Neural cell (in vitro differentiated cells): ENCODE measurements around the gene PPFIBP2. TPM values are rescaled to one million over a fixed set of nuclear protein-coding genes. Genes with fewer than 3 reads are reported as not detected.

Experiments
- H2AFZ ChIP-seq: fragments of 200-600, 300-800 bp; sonication (generic), shearing (Covaris generic); 2 replicates; pipeline ENCODE4 v1.6.0; 2014; ENCODE audit warnings: low read depth, mild to moderate bottlenecking, antibody characterized with exemption, low read length, moderate library complexity
- H3F3A ChIP-seq: fragments of 200-600 bp; shearing (Covaris generic); 2 replicates; pipeline ENCODE4 v1.6.1; 2016; ENCODE audit warnings: mild to moderate bottlenecking, moderate library complexity, mixed read lengths, antibody characterized with exemption, low read length; ENCODE audit not compliant: insufficient read depth, poor library complexity, severe bottlenecking
- H3K27ac ChIP-seq: fragments of 200-600, 300-800 bp; sonication (generic), shearing (Covaris generic); 2 replicates; pipeline ENCODE4 v1.5.1; 2014; ENCODE audit warnings: mild to moderate bottlenecking, low read length, moderate library complexity
- H3K27me3 ChIP-seq: fragments of 300-800, 200-600 bp; sonication (generic), shearing (Covaris generic); 2 replicates; pipeline ENCODE4 v1.6.0; 2014; ENCODE audit warnings: mild to moderate bottlenecking, low read depth, low read length, moderate library complexity; ENCODE audit not compliant: insufficient read depth
- H3K36me3 ChIP-seq: fragments of 300-800, 200-600 bp; sonication (generic), shearing (Covaris generic); 2 replicates; pipeline ENCODE4 v1.5.1; 2014; ENCODE audit warnings: mild to moderate bottlenecking, antibody characterized with exemption, low read length, moderate library complexity; ENCODE audit not compliant: insufficient read depth
- H3K4me2 ChIP-seq: fragments of 300-800, 200-600 bp; sonication (generic), shearing (Covaris generic); 2 replicates; pipeline ENCODE4 v1.6.0; 2014; ENCODE audit warnings: mild to moderate bottlenecking, low read length
- H3K4me3 ChIP-seq: fragments of 300-800, 200-600 bp; sonication (generic), shearing (Covaris generic); 2 replicates; pipeline ENCODE4 v1.5.1; 2014; ENCODE audit warnings: mild to moderate bottlenecking, low read length, moderate library complexity
- H3K79me2 ChIP-seq: fragments of 200-600 bp; shearing (Covaris generic); replicated peaks from 2 replicates; pipeline ENCODE4 v1.6.0; 2014; ENCODE audit warnings: mild to moderate bottlenecking, low read length, moderate library complexity; ENCODE audit not compliant: insufficient read depth
- H3K9ac ChIP-seq: fragments of 300-800, 200-600 bp; sonication (generic), shearing (Covaris generic); 2 replicates; pipeline ENCODE4 v1.6.1; 2016; ENCODE audit warnings: mild to moderate bottlenecking, low read length, mixed read lengths
- H3K9me2 ChIP-seq: fragments of 200-600 bp; shearing (Covaris generic); 2 replicates; pipeline ENCODE4 v1.6.1; 2016; ENCODE audit warnings: mild to moderate bottlenecking, low read length, mixed read lengths; ENCODE audit not compliant: insufficient read depth
- H3K9me3 ChIP-seq: fragments of 200-600, 300-800 bp; sonication (generic), shearing (Covaris generic); 2 replicates; pipeline ENCODE4 v1.6.1; 2016; ENCODE audit warnings: mild to moderate bottlenecking, mixed run types, low read length, moderate library complexity, mixed read lengths
- H4K20me1 ChIP-seq: fragments of 200-600 bp; shearing (Covaris generic); 2 replicates; pipeline ENCODE4 v1.6.1; 2016; ENCODE audit warnings: mild to moderate bottlenecking, mixed run types; ENCODE audit not compliant: insufficient read depth
- EP300 ChIP-seq: fragments of 450-650 bp; conservative IDR thresholded peaks from 2 replicates; pipeline ENCODE4 v1.6.1; 2014; ENCODE audit warnings: antibody characterized with exemption, mild to moderate bottlenecking, moderate library complexity; ENCODE audit not compliant: poor library complexity, severe bottlenecking
- EZH2 ChIP-seq: fragments of 200-600, 300-800 bp; shearing (Covaris generic), sonication (generic); IDR thresholded peaks from 2 replicates; pipeline ENCODE4 v1.6.1; 2014; ENCODE audit warnings: antibody characterized with exemption, low read length, borderline replicate concordance, mild to moderate bottlenecking; ENCODE audit not compliant: insufficient read depth, poor library complexity, severe bottlenecking
- MXI1 ChIP-seq: fragments of 450-650 bp; conservative IDR thresholded peaks from 2 replicates; pipeline ENCODE4 v1.6.1; 2014; ENCODE audit warnings: antibody characterized with exemption, mild to moderate bottlenecking; ENCODE audit not compliant: poor library complexity, severe bottlenecking
- POLR2AphosphoS5 ChIP-seq: IDR thresholded peaks from 2 replicates; pipeline ENCODE4 v1.6.1; 2012
- RAD21 ChIP-seq: fragments of 450-650 bp; conservative IDR thresholded peaks from 2 replicates; pipeline ENCODE4 v1.6.1; 2014; ENCODE audit warnings: antibody characterized with exemption, mild to moderate bottlenecking, moderate library complexity
- SMC3 ChIP-seq: fragments of 450-650 bp; conservative IDR thresholded peaks from 2 replicates; pipeline ENCODE4 v1.6.1; 2014; ENCODE audit warnings: antibody characterized with exemption, mild to moderate bottlenecking, moderate library complexity; ENCODE audit not compliant: poor library complexity
- TAF1 ChIP-seq: IDR thresholded peaks from 2 replicates; pipeline ENCODE4 v1.6.1; 2012; ENCODE audit warnings: low read depth
- polyA plus RNA-seq: library from polyadenylated mRNA; depleted of rRNA; stranded (reverse); fragments of >200 nt; gene quantifications from 2 replicates; pipeline ENCODE4 v1.2.3, GENCODE V29; 2014
- TF ChIP-seq, protein P1 (sequence below): IDR thresholded peaks from 2 replicates; pipeline ENCODE4 v1.6.1; 2012; ENCODE audit warnings: borderline replicate concordance
- TF ChIP-seq, protein P2 (sequence below): fragments of 450-650 bp; IDR thresholded peaks from 2 replicates; pipeline ENCODE4 v1.5.1; 2014; ENCODE audit warnings: antibody characterized with exemption, mild to moderate bottlenecking, moderate library complexity; ENCODE audit not compliant: poor library complexity, severe bottlenecking

The PPFIBP2 gene
- polyA plus RNA-seq, 1 donor from 2014 or later: not detected

DNA sequence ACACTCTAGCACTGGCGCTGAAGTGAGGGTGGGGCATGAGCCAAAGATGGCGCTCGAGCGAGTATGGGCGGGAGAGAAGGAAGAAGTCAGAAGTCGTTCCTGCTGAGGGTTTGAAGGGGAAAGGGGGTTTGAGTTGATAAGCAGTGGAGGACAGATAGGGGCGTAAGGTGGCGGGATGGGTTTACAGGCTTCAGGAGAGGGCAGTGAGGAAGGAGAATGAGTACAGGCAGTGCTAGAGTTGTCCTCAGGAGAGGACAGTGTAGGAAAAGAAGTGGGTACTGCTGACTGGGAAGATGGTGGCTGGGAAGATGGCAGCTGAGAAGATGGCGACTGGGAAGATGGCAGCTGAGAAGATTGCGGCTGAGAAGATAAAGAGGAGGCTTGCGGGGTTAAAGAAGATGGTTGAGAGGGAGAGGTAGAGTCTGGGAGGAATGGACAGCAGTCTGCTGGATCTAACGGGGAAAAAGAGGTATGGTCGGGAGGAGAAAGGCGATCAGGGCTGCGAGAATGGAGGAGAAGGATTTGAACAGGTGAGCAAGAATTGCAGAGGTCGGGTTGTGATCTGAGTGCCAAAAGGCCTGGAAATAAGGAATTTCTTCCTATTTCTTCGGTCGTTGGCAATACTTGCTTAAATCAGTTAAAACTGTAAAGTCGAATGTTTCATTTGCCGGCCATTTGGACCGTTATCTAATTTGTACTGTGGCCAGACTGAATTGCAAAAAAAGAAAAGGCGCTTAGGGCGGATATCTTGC is 5.2 kb downstream of the PPFIBP2 start:
- Histone ChIP-seq H3K27ac (no peak overlapping the region), H3K9ac (no peak overlapping the region), H3F3A (no peaks in the 10 kb centered on the region), H4K20me1 (no peaks in the 10 kb centered on the region), H3K4me3 (no peak overlapping the region), H2AFZ (no peak overlapping the region), H3K9me2 (no peaks in the 10 kb centered on the region), H3K27me3 (peaks cover 23% of the 10 kb centered on the region), H3K79me2 (no peaks in the 10 kb centered on the region), H3K4me2 (no peak overlapping the region), H3K36me3 (no peaks in the 10 kb centered on the region), H3K9me3 (no peaks in the 10 kb centered on the region)
- TF ChIP-seq TAF1 (no peak), SMC3 (no peak), RAD21 (no peak), EZH2 (no peak)
- TF ChIP-seq, protein P1, sequence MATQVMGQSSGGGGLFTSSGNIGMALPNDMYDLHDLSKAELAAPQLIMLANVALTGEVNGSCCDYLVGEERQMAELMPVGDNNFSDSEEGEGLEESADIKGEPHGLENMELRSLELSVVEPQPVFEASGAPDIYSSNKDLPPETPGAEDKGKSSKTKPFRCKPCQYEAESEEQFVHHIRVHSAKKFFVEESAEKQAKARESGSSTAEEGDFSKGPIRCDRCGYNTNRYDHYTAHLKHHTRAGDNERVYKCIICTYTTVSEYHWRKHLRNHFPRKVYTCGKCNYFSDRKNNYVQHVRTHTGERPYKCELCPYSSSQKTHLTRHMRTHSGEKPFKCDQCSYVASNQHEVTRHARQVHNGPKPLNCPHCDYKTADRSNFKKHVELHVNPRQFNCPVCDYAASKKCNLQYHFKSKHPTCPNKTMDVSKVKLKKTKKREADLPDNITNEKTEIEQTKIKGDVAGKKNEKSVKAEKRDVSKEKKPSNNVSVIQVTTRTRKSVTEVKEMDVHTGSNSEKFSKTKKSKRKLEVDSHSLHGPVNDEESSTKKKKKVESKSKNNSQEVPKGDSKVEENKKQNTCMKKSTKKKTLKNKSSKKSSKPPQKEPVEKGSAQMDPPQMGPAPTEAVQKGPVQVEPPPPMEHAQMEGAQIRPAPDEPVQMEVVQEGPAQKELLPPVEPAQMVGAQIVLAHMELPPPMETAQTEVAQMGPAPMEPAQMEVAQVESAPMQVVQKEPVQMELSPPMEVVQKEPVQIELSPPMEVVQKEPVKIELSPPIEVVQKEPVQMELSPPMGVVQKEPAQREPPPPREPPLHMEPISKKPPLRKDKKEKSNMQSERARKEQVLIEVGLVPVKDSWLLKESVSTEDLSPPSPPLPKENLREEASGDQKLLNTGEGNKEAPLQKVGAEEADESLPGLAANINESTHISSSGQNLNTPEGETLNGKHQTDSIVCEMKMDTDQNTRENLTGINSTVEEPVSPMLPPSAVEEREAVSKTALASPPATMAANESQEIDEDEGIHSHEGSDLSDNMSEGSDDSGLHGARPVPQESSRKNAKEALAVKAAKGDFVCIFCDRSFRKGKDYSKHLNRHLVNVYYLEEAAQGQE: no peak
- TF ChIP-seq, protein P2, sequence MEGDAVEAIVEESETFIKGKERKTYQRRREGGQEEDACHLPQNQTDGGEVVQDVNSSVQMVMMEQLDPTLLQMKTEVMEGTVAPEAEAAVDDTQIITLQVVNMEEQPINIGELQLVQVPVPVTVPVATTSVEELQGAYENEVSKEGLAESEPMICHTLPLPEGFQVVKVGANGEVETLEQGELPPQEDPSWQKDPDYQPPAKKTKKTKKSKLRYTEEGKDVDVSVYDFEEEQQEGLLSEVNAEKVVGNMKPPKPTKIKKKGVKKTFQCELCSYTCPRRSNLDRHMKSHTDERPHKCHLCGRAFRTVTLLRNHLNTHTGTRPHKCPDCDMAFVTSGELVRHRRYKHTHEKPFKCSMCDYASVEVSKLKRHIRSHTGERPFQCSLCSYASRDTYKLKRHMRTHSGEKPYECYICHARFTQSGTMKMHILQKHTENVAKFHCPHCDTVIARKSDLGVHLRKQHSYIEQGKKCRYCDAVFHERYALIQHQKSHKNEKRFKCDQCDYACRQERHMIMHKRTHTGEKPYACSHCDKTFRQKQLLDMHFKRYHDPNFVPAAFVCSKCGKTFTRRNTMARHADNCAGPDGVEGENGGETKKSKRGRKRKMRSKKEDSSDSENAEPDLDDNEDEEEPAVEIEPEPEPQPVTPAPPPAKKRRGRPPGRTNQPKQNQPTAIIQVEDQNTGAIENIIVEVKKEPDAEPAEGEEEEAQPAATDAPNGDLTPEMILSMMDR: no peak

DNA sequence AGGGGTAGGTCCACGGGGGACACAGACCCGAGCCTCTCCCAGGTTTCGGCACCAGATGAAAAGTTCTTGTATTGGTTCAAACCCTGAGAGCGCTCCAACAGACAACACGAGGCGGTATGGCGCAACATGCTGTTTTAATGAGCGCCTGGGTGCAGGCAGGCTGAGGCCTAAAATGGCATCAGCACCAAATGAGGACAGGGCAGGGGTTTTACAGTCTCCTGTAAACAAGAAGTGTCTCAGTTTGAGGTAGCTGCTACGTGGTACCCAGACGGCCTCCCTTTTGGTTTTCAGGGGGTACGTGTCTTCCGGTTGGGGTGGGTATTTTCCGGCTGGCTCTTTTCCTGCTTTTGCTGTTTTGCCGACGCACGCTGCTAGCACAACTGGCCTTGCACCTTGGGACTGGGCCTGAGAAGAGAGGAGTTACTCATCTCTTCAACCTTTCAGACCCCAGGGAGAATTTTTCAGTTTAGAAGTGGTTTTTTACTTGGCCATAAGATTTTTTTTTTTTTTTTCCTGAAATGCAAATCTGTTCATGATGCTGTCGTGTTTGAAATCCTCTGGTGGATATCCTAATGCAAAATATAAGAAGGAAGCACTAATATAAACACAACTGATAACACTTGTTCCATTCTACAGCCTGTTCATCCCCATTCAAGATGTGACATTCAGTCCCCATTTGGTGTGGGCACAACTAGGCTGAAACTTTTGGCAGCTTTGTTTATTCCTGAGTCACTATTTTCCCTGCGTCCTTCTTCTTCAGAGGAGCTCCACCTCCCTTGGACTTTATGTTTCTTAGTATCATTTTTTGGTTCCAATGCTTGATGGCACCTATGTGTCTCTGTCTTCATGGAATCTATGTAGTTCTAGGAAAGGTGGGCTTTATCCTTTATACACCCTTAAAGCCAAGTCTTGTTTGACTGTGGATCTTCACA is 6.5 kb downstream of the PPFIBP2 start:
- H3K4me3 ChIP-seq: no peak overlapping the region
- H3K27ac ChIP-seq: no peak overlapping the region
- no peak overlapping the region for H3K4me2 ChIP-seq

More for the DNA sequence above, 6.5 kb downstream of the PPFIBP2 start:
- Histone ChIP-seq H3K79me2 (no peaks in the 10 kb centered on the region), H3K9me2 (no peaks in the 10 kb centered on the region), H2AFZ (no peak overlapping the region), H3K36me3 (no peaks in the 10 kb centered on the region), H4K20me1 (no peaks in the 10 kb centered on the region), H3F3A (no peaks in the 10 kb centered on the region), H3K9ac (no peak overlapping the region), H3K9me3 (no peaks in the 10 kb centered on the region), H3K27me3 (peaks cover 10% of the 10 kb centered on the region)
- TF ChIP-seq, protein P1: no peak
- TF ChIP-seq TAF1 (no peak), SMC3 (no peak), EZH2 (no peak), MXI1 (no peak), POLR2AphosphoS5 (no peak), EP300 (no peak), RAD21 (no peak)
- TF ChIP-seq, protein P2: no peak
